K562 (cell line): ENCODE measurements around the gene ANKRD11. TPM values are rescaled to one million over a fixed set of nuclear protein-coding genes. Genes with fewer than 3 reads are reported as not detected.

Experiments used
- AFF4 ChIP-seq: sonication (generic); formaldehyde crosslinking; IDR thresholded peaks from 2 replicates; pipeline ENCODE4 v1.8.0; 2023; ENCODE audit warnings: mild to moderate bottlenecking, missing genetic modification reagents
- ATF3 ChIP-seq, 2 experiments: fragments of 450-650 bp in 1 of 2; sonication (generic) in 1 of 2; formaldehyde crosslinking in 1 of 2; IDR thresholded peaks in 1 of 2; conservative IDR thresholded peaks in 1 of 2; 2 replicates each; pipeline versions ENCODE4 v1.6.1 to v1.8.1; 2016 to 2023; ENCODE audit warnings: mild to moderate bottlenecking in 2 of 2, moderate library complexity in 2 of 2, inconsistent platforms in 1 of 2, missing genetic modification reagents in 1 of 2
- GABPA ChIP-seq: fragments of 200-800 bp; sonication (Bioruptor generic); conservative IDR thresholded peaks from 2 replicates; pipeline ENCODE4 v1.6.1; 2016; ENCODE audit warnings: low read depth, missing genetic modification characterization, missing compliant biosample characterization
- KAT2B ChIP-seq: IDR thresholded peaks from one replicate; pipeline ENCODE4 v1.6.1; 2012; ENCODE audit warnings: low read depth, mild to moderate bottlenecking, control low read depth, inconsistent platforms, low read length, moderate library complexity
- MEF2A ChIP-seq: IDR thresholded peaks from 2 replicates; pipeline ENCODE4 v1.6.1; 2011; ENCODE audit warnings: low read depth, mild to moderate bottlenecking, low read length, moderate library complexity; ENCODE audit not compliant: control insufficient read depth
- STAT6 ChIP-seq: sonication (generic); formaldehyde crosslinking; IDR thresholded peaks from 2 replicates; pipeline ENCODE4 v1.8.1; 2023; ENCODE audit warnings: mild to moderate bottlenecking, missing genetic modification reagents
- ZFP30 ChIP-seq: fragments of 250-450 bp; sonication (Bioruptor Pico); IDR thresholded peaks from 2 replicates; pipeline ENCODE4 v1.8.0; 2022; ENCODE audit warnings: moderate library complexity, mild to moderate bottlenecking, inconsistent platforms, borderline replicate concordance
- ZNF277 ChIP-seq: fragments of 250-450 bp; sonication (Bioruptor Pico); IDR thresholded peaks from 2 replicates; pipeline ENCODE4 v1.8.0; 2022; ENCODE audit warnings: inconsistent platforms, mild to moderate bottlenecking, moderate library complexity, borderline replicate concordance
- ZNF384 ChIP-seq: IDR thresholded peaks from 2 replicates; pipeline ENCODE4 v1.6.1; 2012; ENCODE audit warnings: low read depth, low read length, improper control_type of control experiment
- ZNF512 ChIP-seq: IDR thresholded peaks from 2 replicates; pipeline ENCODE4 v1.6.1; 2016; ENCODE audit warnings: missing genetic modification characterization, missing compliant biosample characterization
- polyA plus RNA-seq, 8 experiments: library from polyadenylated mRNA; depleted of rRNA in 4 of 8; stranded (reverse) in 5 of 8; unstranded in 3 of 8; fragments of >200 nt; fragmentation: Nextera tagmentation in 2 of 8; fragmentation: Illumina TruSeq in 1 of 8; extraction: Ambion mirVana in 2 of 8; extraction: Trizol in 1 of 8; gene quantifications; 2 replicates each; pipeline versions ENCODE4 v1.2.1 to v1.2.3, GENCODE V29; 2011 to 2014; ENCODE audit warnings: inconsistent platforms in 1 of 8, missing spikeins in 1 of 8
- total RNA-seq, 7 experiments: library from RNA; depleted of rRNA in 6 of 7; stranded (reverse); fragments of >200 nt in 6 of 7; fragmentation: Illumina TruSeq in 2 of 7; extraction: Trizol in 2 of 7; gene quantifications; 2 replicates each; pipeline versions ENCODE4 v1.2.1 to v1.2.3, GENCODE V29; 2011 to 2021; ENCODE audit warnings: low replicate concordance in 1 of 7
- TF ChIP-seq, protein P1 (sequence below), 2 experiments: fragments of 450-650 bp; IDR thresholded peaks; 2 replicates each; pipeline ENCODE4 v1.6.1; 2016

Gene ANKRD11
- total and polyA plus RNA-seq, 9 of the 15 experiments (the other 6 are each of a cell fraction or from before 2014, with no cell fraction given), result 4.7 to 126 (median 31.7) TPM

GRCh38 chr16:89491238-89491869 lies 993 bp upstream of the ANKRD11 start (continued):
- TF ChIP-seq ZNF277 (CRISPR knock-in tag), result no peak
- no peak for TF ChIP-seq MEF2A
- TF ChIP-seq STAT6 (CRISPR knock-in tag), result 0 out of 2 replicates have a peak, but pooled peaks have one; percentile 94
- no peak for TF ChIP-seq GABPA (tag)
- TF ChIP-seq ATF3 (IDR thresholded peaks at IDR 0.05), result no peak
- TF ChIP-seq ATF3 (CRISPR knock-in tag; conservative IDR thresholded peaks at IDR 0.05), result 0 out of 2 replicates have a peak, but pooled peaks have one; percentile 36
- TF ChIP-seq, protein P1, sequence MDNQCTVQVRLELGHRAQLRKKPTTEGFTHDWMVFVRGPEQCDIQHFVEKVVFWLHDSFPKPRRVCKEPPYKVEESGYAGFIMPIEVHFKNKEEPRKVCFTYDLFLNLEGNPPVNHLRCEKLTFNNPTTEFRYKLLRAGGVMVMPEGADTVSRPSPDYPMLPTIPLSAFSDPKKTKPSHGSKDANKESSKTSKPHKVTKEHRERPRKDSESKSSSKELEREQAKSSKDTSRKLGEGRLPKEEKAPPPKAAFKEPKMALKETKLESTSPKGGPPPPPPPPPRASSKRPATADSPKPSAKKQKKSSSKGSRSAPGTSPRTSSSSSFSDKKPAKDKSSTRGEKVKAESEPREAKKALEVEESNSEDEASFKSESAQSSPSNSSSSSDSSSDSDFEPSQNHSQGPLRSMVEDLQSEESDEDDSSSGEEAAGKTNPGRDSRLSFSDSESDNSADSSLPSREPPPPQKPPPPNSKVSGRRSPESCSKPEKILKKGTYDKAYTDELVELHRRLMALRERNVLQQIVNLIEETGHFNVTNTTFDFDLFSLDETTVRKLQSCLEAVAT (IDR thresholded peaks at IDR 0.05), result no peak
- TF ChIP-seq AFF4 (CRISPR knock-in tag), result no peak
- TF ChIP-seq ZFP30 (CRISPR knock-in tag), result no peak
- TF ChIP-seq KAT2B, result no peak
- peak; percentile 59 for TF ChIP-seq ZNF384
- no peak for TF ChIP-seq ZNF512 (tag)
